ENCODE measurements around the gene DNMT3L.
"Not testable (repeated sequence)": the region's sequence is repeated elsewhere in the genome, so short reads cannot be mapped to it uniquely, and the experiment has no call there.

The DNMT3L gene

DNA sequence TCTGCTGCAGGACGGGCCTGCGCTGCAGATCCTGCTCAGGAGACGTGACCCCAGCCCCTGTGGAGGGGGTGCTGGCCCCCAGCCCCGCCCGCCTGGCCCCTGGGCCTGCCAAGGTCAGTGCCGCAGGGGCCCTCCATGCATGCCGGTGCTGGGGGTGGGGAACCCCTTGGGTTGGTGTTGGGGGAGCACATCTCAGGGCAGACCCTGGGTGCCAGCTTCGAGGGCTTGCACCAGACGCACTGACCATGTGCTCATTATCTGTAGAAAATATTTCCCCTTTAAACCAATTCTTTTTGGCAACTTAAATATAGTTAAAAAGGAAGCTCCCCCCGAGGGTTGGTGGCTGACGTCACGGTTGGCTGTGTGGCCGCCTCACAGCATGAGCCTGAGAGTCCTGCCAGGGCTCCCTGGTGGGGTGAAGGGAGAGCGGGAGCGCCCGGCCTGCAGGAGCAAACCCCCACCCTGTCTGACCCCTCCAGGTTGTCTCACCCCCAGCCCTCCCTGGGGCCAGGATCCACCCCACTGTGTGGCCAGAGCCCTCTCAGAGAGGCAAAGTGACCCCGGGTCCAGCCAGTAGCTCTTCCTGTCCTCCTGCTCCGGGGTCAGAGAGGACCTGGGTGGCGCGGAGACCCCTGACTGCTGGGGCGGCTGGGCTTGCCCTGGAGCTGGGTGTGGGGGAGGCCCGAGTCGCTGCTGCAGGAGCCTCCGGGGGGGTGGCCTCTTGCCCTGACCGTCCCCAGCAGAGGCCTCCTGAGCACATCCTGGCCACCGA, 32.9 kb upstream of the DNMT3L start:
- no peak for DNase-seq (ENCODE audit: low read depth)

DNA sequence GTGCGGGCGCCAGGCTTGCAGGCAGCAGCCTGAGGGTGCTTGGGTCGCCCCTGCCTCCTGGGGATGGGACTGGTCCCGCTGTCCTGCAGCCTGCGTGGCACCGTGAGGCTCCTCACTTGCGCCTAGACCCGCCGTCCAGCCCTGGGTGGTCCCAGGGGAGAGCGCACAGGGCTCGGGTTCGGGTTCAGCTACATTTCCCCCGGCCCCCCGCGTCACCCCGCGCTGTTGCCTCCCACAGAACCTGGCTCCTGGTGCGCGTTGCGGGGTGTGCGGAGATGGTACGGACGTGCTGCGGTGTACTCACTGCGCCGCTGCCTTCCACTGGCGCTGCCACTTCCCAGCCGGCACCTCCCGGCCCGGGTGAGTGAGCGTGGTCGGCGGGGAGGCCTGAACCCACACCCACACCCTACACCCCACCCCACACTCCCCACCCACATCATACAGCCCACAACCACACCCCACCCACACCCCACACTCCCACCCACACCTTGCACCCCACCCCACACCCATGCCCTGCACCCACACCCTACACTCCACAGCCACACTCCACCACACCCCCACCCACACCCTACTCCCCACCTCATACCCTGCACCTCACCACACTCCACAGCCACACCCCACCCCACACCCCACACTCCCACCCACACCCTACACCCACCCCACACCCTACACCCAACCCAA, 32.0 kb upstream of the DNMT3L start:
- no peak for DNase-seq (ENCODE audit: low read depth)

DNA sequence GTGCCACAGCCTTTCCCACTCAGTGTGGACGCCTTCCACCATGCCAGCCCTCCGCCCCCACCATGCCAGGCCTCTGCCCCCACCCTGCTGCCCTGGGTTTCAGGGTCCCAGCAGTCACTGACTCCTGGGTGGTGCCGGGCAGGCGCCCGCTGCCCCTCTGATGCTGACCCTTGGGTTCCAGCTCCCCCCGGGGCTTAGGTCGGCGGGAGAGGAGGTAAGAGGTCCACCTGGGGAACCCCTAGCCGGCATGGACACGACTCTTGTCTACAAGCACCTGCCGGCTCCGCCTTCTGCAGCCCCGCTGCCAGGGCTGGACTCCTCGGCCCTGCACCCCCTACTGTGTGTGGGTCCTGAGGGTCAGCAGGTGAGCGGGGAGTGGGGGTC, 31.1 kb upstream of the DNMT3L start:
- DNase-seq (ENCODE audit: low read depth) = no peak

DNA sequence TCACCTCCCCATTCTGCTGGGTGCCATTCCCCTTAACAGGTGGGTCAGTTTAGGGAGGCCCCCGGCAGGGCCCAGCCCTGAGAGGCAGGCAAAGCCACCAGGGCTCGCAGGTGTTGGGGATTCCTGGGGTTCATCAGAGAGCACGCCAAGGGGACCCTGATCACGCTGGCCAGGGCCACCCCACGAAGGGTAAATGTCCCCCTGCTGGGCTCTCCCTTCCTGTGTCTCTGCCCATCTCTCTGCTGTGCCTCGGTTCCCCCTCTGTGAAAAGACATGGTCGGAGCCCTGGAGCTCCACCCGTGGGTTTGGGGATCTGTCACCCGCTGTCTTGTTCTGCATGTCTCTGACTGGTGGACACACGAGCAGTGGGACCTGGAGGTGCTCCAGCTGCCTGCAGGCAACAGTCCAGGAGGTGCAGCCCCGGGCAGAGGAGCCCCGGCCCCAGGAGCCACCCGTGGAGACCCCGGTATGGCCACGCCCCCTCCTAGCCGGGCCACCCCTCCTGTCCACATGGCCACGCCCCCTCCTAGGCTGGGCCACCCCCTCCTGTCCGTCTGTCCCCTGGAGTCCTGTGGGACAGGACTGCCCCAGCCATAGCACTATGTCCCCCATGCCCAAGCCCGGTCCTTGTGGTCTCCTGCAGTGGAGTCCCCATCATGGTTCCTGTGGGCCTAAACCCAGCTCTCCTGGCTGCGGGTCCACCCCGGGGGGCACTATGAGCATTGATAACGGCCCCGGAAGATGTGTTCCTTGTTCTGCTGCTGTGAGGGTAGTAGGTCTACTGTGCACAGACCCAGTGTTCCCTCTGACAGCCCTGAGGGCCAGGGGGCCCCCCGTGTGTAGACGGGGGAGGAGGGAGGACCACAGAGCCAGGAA, 30.5 kb upstream of the DNMT3L start:
- DNase-seq (ENCODE audit: low read depth) = no peak

DNA sequence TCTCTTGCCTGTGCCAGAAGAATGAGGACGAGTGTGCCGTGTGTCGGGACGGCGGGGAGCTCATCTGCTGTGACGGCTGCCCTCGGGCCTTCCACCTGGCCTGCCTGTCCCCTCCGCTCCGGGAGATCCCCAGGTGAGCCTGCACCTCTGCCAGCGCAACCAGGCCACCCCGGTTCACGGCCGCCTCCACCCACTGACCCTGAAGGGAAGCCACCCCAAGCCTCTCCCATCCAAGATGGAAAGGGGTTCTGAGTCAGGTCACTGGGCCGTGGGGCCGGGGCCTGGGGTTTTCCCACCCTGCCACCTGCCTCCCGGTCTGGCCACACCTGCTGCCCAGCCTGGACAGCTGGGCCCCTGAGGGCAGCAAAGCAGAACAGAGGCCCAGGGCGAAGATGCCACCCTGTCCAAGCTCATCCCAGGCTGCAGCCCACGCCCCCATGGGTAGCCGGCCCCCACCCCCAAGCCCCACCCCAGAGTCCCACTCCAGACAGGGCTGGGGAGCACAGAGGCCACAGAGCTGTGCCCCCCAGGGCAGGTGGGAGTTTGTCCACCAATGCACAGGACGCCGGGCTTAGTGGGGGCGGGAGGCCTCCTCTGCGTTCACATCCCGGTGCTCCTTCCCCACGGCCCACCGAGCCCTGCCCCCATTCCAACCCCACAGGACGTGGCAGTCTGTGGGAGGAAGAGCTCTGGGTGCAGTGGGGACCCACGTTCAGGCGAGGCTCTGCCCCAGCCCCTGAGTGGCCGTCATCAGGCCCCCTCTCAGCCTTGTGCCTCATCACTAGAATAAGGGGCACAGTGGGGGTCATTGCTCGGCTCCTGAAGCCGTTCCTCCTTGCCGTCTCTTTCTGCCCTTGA, 29.6 kb upstream of the DNMT3L start:
- DNase-seq (ENCODE audit: low read depth) = no peak

DNA sequence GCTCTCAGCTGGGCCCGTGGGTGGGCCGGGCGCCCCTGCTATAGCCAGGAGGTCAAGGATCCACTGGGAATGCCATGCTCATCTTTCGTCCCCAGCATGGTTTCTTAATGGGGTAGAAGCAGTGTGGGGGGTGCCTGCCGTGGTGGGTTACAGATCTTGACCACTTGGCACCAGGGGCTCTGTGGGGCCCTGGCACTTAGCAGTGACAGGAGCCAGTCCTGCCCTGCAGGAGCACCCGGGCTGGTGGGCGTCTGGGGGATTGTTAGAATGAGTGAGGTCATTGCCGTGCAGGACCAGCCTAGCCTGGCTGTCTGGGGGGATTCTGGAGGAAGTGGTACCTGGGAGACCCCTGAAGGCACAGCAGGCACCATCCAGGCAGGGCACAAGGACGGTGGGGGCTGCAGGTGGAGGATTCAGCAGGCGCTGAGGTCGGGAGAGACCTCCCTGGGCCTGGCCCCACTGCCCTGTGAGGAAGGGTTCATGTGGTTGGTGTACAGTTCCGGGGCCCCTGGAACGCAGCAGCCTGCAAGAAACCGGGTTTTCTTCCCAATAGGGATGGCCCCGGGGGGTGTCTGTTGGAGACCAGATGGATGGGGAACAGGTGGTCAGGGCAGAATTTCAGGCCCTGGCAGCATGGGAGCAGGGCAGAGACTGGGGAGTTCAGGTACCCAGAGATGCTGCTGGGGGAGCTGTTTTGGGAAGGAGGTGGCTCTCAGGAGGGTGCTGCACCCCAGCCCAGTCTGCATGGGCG, 28.8 kb upstream of the DNMT3L start:
- no peak for DNase-seq (ENCODE audit: low read depth)

DNA sequence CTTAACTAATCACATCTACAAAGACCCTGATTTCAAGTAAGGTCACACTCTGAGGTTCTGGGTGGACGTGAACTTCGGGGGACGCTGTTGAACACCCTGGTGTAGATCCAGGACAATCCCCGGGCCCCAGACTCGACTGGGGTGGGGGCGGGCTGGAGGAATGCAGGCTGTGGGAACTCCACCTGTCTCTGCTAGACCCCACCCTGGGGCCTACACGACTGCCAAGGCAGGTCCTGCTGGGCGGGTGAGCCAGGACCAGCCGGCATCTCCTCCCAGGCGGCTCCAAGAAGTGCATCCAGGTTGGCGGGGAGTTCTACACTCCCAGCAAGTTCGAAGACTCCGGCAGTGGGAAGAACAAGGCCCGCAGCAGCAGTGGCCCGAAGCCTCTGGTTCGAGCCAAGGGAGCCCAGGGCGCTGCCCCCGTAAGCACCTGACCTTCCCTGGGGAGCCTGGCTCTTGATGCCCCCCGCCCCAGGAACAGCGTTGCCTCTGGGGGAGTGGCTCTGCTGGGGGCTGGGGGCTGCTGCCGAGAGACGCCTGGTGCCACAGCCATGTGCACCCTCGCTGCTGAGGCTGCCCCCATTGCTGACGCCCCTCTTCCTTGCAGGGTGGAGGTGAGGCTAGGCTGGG, 27.8 kb upstream of the DNMT3L start:
- DNase-seq (ENCODE audit: low read depth) = no peak

DNA sequence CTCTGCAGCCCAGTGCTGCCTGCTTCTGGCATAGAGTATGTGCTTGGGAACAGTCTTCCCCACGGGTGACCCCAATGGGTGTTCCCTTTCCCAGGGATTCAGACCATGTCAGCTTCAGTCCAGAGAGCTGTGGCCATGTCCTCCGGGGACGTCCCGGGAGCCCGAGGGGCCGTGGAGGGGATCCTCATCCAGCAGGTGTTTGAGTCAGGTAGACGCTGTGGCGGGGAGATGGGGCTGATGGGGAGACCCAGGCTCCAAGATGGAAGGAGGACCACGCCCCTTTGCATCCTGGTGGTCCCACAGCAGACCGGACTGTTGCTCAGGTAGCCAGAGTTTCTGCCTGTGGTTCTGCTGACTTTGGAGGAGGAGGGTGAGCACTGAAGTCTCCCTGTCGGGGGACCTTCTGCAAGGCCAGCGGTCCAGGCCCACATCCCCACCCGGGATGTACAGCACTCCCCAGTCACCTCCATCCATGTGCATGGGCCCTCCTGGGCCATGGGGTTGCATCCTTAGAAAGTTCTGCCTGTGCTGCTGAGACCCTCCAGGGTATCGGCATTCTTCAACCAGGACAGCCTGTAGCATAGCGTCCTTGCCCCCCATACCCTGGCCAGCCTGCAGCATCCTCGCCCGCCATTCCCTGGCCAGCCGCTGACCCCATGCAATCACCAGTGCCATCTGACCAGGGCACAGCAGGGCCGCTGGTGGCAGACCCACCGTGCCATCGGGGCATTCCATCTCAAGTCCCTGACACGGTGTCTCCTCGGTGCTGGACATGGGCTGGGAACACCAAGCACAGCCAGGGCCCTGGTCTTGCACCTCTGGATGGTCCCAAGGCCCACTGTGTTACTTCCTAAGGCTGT, 26.8 kb upstream of the DNMT3L start:
- no peak for DNase-seq (ENCODE audit: low read depth)

DNA sequence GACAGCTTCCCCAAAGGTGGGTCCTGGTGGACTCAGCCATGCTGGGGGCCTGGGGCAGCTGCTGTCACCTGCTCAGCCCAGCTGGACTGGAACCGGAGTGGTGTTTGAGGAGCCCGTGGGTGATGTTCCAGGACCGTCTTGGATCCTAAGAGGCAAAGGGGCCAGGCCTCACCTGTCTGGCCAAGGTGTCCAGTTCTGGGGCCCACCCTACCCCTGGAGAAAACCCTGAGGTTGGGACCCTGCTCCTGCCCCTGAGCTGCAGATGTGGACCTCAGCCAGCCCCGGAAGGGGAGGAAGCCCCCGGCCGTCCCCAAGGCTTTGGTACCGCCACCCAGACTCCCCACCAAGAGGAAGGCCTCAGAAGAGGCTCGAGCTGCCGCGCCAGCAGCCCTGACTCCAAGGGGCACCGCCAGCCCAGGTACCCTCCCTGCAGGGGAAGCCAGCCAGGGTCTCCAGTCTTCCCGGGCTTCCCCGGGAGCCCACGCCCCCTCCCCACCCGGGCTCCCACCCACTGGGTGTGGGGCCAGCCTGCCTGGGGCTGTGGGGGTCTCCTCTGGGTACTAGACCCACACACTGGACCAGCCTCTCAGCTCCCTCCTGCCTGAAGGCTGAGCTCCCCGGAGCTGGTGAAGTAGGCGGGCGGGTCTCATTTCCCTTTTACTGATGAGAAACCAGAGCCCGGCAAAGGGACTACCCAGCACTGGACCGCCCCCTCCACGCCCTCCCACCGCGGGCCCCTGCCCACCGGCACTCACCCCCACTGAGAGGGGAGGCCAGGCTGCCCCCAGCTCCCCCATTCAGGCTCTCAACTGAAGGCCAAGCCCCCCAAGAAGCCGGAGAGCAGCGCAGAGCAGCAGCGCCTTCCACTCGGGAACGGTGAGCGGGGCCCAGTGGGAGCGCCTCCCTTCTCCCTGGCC, 25.3 kb upstream of the DNMT3L start:
- DNase-seq (ENCODE audit: low read depth) = no peak

DNA sequence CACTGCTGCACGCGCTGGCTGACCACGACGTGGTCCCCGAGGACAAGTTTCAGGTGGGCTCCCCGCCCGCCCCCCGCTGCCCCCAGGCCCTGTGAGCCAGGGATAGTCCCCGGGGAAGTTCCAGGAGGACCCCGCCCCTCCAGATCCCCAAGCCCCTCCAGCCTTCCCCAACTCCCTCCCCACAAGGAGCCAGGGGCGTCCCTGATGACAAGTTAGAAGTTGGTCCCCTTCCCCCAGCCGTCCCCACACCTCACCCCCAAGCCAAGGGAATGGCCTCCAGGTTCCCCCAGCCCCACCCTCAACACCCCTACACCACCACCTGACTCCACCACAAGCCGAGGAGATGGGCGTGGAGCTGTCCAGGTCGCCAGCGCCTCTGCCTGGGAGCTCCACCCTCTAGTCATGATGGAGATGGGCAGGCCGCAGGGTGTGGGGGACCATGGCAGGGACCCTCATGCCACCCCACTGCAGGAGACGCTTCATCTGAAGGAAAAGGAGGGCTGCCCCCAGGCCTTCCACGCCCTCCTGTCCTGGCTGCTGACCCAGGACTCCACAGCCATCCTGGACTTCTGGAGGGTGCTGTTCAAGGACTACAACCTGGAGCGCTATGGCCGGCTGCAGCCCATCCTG, 24.5 kb upstream of the DNMT3L start:
- no peak for DNase-seq (ENCODE audit: low read depth)

DNA sequence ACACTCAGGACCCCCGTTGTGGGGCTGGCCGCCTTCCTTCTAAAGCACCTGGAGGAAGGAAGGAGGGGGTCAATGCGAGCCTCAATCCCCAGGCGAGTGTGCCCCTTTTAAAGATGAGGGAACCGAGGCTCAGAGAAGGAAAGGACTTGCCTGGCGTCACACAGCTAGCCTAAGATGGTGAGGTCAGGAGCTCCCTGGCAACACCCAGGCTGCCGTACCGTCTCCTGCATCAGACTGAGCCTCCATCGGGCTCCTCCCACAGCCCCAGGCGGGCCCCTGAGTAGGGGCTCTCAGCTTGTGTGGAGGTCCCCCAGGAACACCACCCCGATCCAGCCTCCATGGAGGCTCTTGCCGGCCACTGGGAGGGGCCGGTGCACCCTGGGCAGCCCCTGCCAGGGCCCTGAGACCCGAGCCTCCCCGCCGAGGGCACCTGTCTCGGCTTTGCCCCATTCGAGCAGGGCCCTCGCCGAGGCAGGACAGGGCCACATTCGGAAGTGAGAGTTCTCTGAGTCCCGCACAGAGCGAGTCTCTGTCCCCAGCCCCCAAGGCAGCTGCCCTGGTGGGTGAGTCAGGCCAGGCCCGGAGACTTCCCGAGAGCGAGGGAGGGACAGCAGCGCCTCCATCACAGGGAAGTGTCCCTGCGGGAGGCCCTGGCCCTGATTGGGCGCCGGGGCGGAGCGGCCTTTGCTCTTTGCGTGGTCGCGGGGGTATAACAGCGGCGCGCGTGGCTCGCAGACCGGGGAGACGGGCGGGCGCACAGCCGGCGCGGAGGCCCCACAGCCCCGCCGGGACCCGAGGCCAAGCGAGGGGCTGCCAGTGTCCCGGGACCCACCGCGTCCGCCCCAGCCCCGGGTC, 23.7 kb upstream of the DNMT3L start, which contains the start of gene AIRE:
TSS of gene AIRE (plus strand) at position 739 of the 855 bp plus-strand sequence. CDS start 131 bp downstream, outside the sequence.
- DNase-seq (ENCODE audit: low read depth) = no peak

DNA sequence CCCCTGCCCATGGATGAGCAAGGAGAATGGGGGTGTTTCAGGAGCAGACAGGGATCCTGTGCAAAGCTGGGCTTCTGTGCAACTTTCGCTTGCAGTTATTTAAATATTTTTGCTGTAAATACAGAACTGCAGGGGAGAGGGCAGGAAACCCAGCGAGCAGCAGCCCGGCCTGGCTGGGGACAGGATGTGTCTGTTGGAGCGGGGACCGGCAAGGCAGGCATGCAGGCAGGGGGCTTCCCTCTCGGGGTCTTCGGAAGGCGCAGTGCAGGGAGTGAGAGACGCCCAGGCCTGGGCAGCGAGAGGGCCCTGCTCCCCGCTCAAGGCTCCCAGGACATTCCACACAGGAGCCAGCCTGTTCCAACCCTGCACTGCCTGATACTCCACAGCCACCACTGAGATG, 22.3 kb upstream of the DNMT3L start:
- no peak for DNase-seq (ENCODE audit: low read depth)

DNA sequence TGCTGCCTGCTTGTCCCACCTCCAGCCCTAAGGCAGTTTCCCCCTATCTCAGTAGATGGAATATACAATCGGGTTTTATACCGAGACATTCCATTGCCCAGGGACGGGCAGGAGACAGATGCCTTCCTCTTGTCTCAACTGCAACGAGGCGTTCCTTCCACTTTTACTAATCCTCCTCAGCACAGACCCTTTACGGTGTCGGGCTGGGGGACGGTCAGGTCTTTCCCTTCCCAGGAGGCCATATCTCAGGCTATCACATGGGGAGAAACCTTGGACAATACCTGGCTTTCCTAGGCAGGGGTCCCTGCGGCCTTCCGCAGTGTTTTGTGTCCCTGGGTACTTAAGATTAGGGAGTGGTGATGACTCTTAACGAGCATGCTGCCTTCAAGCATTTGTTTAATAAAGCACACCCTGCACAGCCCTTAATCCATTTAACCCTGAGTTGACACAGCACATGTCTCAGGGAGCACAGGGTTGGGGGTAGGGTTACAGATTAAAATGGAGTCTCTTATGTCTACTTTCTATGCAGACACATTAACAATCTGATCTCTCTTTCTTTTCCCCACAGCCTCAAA, 21.6 kb upstream of the DNMT3L start:
- DNase-seq (ENCODE audit: low read depth) = not testable (repeated sequence)

DNA sequence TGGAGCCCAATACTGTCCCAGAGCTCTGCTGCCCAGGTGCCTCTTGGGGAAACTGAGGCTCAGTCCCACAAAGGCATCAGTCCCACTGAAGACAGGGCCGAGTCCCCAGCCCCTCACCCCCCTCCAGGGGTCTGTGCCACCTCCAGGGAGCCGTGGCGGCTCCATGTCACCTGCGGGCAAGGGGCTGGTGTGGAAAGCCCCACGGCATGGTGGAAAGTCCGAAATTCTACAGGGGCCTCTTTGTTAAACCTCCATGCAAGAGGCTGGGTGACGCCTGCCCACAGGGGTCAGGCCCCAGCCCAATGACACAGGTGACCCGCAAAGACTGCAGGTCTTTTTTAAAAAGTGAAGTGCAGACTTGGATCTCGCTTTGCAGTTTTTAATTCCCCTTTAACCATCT, 20.7 kb upstream of the DNMT3L start:
- DNase-seq (ENCODE audit: low read depth) = no peak

DNA sequence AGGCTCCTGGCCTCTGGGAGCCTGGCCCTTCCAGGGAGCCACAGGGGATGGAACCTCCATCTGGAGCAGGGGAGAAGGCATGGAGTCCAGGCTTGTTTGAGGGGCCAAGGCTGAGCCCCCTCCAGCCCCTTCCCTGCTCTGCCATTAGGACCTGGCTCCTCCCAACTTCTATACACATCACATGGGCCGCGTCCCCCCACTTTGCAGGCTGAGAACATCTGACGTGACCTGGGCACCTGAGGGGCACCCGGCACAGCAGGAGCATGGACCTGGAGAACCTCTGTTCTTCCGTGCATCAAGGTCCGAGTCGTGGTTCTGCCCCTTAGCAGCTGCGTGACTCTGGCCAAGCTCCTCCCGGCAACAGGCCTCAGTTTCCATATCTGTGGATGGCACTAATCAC, 20.1 kb upstream of the DNMT3L start:
- no peak for DNase-seq (ENCODE audit: low read depth)

Data from stromal cell of bone marrow (primary cell).